ENCODE results near the gene GABRG3.
"Not testable (repeated sequence)": the region's sequence is repeated elsewhere in the genome, so short reads cannot be mapped to it uniquely, and the experiment has no call there.

GABRG3 gene

DNA sequence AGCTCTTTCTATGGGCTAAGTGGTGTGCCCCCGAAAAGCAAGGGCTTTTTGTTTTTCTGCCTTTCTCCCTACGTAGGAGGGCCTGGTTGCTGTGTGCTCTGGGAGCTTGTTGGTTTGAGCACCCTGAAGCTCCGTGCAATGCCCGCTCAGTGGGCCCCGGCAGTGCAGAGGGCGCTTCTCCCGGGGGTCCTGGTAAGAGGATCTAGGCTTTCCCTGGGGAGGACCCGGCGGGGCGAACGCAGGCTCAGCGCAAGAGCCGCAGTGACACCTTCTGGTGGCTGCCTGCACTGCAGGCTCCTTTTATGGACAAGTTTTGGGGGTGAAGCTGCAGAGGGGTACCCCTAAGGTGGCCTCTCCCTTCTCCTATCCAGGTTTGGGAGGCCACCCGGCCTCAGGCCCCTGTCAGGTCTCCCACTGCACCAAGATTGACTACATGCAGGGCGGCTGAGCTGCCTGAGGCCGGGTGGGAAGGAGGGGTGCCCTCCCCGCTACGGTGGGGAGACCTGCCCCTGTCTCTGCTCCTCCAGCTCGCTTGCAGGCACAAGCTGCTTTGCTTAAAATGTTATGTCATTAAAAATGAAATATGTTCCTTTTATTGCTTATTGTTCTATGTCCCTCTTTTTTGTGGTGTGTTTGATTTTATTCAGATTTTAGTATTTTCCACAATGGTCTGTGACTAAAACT lies 387.9 kb downstream of the GABRG3 start:
- DNase-seq: peak; percentile 6

- no peak for DNase-seq
Observed at GRCh38 chr15:27359586-27359985, 388.6 kb downstream of the GABRG3 start.

GRCh38 chr15:27360316-27360715 lies 389.3 kb downstream of the GABRG3 start:
- no peak for DNase-seq

- no peak for DNase-seq
Observed at GRCh38 chr15:27361438-27361837, 390.5 kb downstream of the GABRG3 start.

DNA sequence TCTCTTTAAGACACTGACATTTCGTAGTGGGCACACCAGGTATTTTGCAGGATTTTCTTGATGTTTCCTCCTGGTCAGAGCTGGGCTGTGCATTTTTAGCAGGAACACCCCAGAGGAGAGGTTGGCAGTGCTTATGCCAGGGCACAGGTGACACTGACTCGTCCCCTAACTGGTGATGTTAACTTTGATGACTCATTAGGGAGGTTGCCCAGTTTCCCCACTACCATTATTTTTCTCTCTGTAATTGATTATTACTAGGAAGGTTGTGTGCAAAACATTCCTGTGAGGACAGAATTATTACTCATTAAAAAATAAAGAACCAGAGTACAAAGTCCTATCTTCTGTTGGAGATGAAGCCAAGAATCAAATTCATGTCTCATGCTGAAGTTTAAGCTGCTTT lies 394.5 kb downstream of the GABRG3 start:
- no peak for DNase-seq

GRCh38 chr15:27377391-27377790 lies 406.4 kb downstream of the GABRG3 start:
- DNase-seq: not testable (repeated sequence)

DNA sequence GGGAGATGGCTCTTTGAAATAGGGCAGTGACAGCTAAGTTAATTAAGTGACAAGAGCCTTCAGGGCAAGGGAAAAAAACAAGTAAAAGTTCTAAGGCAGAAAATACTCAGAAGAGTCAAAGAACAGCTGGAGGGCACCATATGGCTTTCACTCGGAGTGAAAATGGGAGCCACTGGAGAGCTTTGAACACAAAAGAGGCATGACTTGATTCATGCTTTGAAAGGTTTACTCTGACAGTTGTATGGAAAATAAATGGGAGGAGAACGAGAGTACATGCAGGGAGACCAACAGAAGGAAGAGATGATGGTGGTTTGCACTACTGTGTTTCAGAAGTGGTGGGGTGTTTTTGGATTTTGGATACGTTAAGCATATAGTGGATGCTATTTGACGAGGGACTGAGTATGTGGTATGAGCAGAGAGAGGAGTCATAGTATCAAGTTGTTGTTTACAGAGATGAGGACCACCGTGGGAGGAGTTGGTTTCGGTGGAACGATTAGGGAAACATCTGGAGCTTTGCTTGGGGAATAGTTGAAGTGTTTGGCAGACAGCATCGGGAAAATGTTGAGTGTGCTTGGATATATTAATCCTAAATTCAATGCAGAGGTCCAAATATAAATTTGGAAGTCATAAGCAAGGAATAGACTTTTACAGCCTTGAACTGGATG lies 411.5 kb downstream of the GABRG3 start:
- no peak for DNase-seq

DNA sequence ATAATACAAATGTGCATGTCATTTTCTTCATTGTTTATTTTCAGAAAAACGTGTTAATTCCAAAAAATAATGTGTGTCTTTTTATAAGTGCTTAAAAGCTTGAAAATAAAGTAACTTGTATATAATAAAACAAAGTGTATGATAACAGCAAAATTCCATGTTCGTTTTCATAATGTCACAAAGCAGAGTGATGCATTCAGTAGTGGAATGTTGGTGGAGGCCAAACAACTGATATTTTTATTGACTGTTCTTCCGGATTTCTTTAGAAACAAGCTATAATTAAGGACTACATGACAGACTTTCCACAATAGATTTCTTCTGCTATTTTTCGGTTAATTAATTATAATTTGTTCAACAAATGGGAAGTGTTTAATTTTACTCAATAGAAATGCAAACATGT lies 412.7 kb downstream of the GABRG3 start:
- DNase-seq: no peak

DNA sequence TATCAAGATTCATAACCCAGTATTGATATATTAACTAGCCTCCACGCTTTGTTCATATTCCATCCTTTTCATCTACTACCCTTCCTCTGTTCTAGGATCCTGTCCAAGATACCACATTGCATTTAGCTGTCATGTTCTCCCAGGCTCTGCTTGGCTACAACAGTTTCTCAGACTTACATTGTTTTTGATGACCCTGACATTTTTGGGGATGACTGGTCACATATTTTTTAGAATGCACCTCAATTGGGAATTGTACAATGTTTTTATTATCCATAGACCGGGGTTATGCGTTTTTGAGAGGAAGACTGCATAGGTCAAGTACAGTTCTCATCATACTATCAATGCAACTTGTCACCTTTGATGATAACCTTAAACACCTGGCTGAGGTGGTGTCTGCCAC lies 421.2 kb downstream of the GABRG3 start:
- no peak for DNase-seq

DNA sequence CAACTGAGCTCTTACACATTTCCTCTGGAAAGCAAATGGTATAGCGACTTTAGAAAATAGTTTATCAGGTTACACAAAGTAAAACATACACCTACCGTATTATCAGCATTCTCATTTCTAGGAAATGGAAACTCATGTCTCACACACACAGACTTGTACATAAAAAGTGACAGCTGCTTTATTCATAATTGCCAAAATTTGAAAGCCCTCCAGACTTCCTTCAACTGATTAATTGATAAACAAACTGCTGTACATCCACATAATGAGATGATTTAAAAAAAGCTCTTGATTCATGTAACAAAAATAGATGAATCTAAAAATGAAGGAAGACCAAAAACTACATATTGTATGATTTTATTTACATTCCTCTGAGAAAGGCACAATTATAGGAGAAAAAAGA lies 425.5 kb downstream of the GABRG3 start:
- no peak for DNase-seq

- DNase-seq: no peak
Observed at GRCh38 chr15:27396996-27397395, 426.0 kb downstream of the GABRG3 start.

- DNase-seq: no peak
Observed at GRCh38 chr15:27398631-27399161, 427.7 kb downstream of the GABRG3 start.

DNA sequence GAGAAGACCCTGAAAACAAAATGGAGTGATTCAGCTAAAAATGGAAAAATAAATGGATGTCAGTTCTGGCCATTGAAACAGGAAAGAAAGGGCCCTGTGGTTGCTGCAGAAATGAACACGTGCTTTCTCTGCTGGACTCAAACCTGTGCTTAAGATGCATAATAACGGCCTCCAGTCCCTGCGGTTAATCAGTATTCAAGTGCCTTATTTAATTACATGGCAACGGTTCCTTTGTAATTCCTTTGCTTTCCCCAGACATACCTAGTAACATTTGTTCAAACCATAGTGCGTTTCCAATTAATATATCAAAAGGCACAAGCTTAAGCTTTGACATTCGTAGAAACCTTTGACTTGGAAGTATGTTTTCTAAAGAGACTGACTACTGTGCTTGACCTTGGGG lies 428.3 kb downstream of the GABRG3 start:
- no peak for DNase-seq

- no peak for DNase-seq
Observed at GRCh38 chr15:27401471-27401870, 430.5 kb downstream of the GABRG3 start.

- no peak for DNase-seq
Observed at GRCh38 chr15:27408428-27408827, 437.4 kb downstream of the GABRG3 start.

GRCh38 chr15:27410996-27411605 lies 440.1 kb downstream of the GABRG3 start:
- DNase-seq: no peak

- no peak for DNase-seq
Observed at GRCh38 chr15:27412415-27412814, 441.4 kb downstream of the GABRG3 start.

DNA sequence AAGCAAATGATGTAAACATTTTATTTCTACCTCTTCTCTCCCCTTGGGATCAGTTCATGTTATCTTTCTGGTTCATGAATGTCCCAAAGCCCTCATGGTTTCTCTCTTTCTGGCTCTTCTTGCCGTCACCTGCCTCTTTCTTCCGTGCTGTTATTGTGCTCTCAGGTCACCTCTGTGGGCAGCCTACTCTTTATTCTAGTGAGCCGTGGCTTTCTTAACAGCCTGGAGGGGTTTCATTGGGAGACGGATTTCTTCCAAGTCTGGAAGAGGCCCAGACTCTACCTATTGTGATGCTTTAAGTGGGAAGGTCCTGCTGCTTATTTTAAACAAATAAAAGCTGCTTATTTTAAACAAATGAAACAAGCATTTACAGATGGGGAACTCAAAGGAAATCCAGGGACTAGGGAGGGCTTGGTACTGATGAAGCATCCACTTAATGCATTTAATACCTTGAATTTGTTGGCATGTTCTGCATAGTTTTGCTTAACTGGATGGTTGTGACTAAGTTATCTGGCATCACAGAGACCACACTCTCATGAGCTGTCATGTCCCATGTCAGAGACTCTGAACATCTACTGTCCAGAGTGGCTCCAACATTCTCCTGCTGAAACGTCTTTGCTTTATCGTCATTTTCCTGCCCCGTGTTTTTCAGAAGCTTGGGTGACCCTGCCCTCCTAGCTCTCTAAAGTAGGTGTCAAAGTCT lies 443.3 kb downstream of the GABRG3 start:
- no peak for DNase-seq

DNA sequence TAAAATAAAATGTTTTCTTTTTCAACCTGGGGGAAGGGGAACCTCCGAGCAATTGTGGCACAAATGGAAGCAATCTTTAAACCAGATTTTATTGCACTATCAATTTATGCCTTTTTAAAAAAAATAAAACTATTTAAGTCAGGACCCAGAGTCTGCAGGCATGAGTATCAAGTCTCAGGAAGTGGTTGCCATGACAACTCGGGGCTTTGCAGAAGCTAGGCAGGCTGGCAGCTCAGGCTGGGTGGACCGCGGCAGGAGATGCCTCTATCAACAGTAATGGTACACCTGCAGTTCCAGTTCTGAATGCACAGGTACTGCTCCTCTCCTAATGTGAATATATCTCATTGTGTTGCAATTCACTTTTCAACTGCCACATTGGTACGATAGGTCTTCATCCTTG lies 447.7 kb downstream of the GABRG3 start:
- no peak for DNase-seq

- no peak for DNase-seq
Observed at GRCh38 chr15:27422997-27423396, 452.0 kb downstream of the GABRG3 start.

DNA sequence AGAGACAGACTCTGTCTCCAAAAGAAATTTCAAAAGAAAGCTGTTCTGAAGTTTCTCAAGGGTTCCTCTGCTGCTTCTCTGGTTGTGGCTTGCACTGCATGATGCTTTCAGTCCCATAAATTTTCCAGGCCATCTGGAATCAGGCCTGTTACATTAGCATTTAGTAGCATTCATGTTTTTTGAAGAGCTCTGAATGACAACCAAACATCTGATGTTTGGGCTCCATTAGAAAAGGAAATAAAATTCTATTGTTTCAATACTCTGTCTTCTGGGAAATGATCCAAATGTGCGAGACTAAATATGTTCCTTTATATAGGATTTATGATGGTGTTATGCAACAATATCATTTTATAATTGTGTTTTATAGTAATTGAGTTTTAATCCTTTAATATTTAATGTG lies 455.8 kb downstream of the GABRG3 start:
- DNase-seq: no peak

GRCh38 chr15:27427276-27427675 lies 456.3 kb downstream of the GABRG3 start:
- no peak for DNase-seq

DNA sequence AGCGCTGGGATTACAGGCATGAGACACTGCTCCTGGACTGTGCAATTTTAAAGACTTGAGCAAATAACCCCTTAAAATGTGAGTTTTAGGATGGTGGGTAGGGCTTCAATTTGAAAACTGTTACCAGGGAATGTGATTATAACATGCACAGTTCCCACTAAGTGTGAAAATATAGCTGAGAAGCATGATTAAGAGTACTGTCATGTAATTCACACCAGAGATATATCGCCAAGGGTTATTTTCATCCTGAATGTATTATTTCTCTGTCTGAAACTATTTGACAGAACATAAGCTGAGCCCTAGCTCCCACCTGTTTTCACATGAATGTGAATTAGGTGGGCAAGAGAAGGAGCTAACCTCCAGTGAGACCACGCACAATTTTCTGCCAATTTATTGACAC lies 457.2 kb downstream of the GABRG3 start:
- no peak for DNase-seq

DNA sequence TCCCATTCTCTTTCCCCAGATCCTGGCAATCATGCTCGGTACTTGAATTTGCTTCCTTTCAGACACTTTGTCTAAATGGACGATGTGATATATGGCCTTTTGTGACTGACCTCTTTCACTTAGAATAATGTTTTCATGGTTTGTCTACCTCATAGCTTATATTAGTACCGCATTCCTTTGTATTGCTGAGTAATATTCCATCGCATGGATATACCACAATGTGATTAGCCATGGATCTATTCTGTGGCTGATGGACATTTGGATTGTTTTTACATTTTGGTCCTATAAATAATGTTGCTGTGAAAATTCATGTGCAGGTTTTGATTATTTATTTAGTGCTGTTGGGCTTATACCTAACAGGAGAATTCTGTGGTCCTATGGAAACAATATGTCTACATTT lies 458.6 kb downstream of the GABRG3 start:
- DNase-seq: no peak

All from stimulated activated CD4-positive, alpha-beta T cell treated with anti-CD3 and anti-CD28 coated beads, Interleukin-1b, Interleukin-23, amount 100 ng/mL, for 48 hours (primary cell).